NCI-H748 (cell line): Measurements from ENCODE around the gene TBCK.

Experiments used
- DNase-seq: peaks from one replicate; lab custom pipeline; 2025; ENCODE audit not compliant: unreplicated experiment; lab: John Stamatoyannopoulos, UW

Gene TBCK

GRCh38 chr4:106238820-106239420 is 77.1 kb downstream of the TBCK start:
- peak; percentile 9 for DNase-seq

- no peak for DNase-seq
Observed at GRCh38 chr4:106231931-106232330, 84.1 kb downstream of the TBCK start.

- DNase-seq, result no peak
Observed at GRCh38 chr4:106222548-106222947, 93.5 kb downstream of the TBCK start.

- peak; percentile 59 for DNase-seq
Observed at GRCh38 chr4:106213291-106213690, 102.7 kb downstream of the TBCK start.

GRCh38 chr4:106210021-106210420 is 106.0 kb downstream of the TBCK start:
- no peak for DNase-seq

- no peak for DNase-seq
Observed at GRCh38 chr4:106208481-106209460, 107.2 kb downstream of the TBCK start.

GRCh38 chr4:106201373-106201772 is 114.6 kb downstream of the TBCK start:
- peak; percentile 38 for DNase-seq

GRCh38 chr4:106195435-106195950 is 120.5 kb downstream of the TBCK start:
- DNase-seq, result no peak

- DNase-seq, result no peak
Observed at GRCh38 chr4:106194801-106195200, 121.2 kb downstream of the TBCK start.

- no peak for DNase-seq
Observed at GRCh38 chr4:106192131-106192530, 123.9 kb downstream of the TBCK start.

- no peak for DNase-seq
Observed at GRCh38 chr4:106186201-106186600, 129.8 kb downstream of the TBCK start.

- DNase-seq, result no peak
Observed at GRCh38 chr4:106183551-106183950, 132.5 kb downstream of the TBCK start.

- DNase-seq, result no peak
Observed at GRCh38 chr4:106172861-106173260, 143.1 kb downstream of the TBCK start.

- DNase-seq, result no peak
Observed at GRCh38 chr4:106165351-106166010, 150.5 kb downstream of the TBCK start.

- DNase-seq, result no peak
Observed at GRCh38 chr4:106162278-106162677, 153.7 kb downstream of the TBCK start.

- no peak for DNase-seq
Observed at GRCh38 chr4:106160560-106160959, 155.4 kb downstream of the TBCK start.

- DNase-seq, result no peak
Observed at GRCh38 chr4:106149911-106150310, 166.1 kb downstream of the TBCK start.

GRCh38 chr4:106149026-106149425 is 167.0 kb downstream of the TBCK start:
- no peak for DNase-seq

- no peak for DNase-seq
Observed at GRCh38 chr4:106142616-106143127, 173.3 kb downstream of the TBCK start.

- DNase-seq, result no peak
Observed at GRCh38 chr4:106140601-106141000, 175.4 kb downstream of the TBCK start.

- no peak for DNase-seq
Observed at GRCh38 chr4:106136777-106137331, 179.2 kb downstream of the TBCK start.
